Esophagus mucosa (tissue), 1 donor: ENCODE measurements around the gene AP4M1. TPM values are rescaled to one million over a fixed set of nuclear protein-coding genes. Genes with fewer than 3 reads are reported as not detected.
A peak's percentile ranks its signal among the peaks of the same experiment; 100 is the strongest.
"Not testable (repeated sequence)": the region's sequence is repeated elsewhere in the genome, so short reads cannot be mapped to it uniquely, and the experiment has no call there.

ENCODE experiments used
- ATAC-seq: fragments of 200-7000 bp; cut with Tn5 transposase; one replicate; pipeline ENCODE4 v1.9.1; 2020
- total RNA-seq: library from RNA; stranded (reverse); gene quantifications from one replicate; pipeline ENCODE4 v1.2.4, GENCODE V29; 2023
- donor health status: DM: yes; HTN: yes; CAD: no.

AP4M1 gene
- total RNA-seq, 1 donor from 2014 or later = 15.1 TPM

GRCh38 chr7:100132697-100133151 is 31.3 kb downstream of the AP4M1 start:
- ATAC-seq = peak; percentile 62

GRCh38 chr7:100137851-100138760 is 36.7 kb downstream of the AP4M1 start:
- peak; percentile 43 for ATAC-seq

DNA sequence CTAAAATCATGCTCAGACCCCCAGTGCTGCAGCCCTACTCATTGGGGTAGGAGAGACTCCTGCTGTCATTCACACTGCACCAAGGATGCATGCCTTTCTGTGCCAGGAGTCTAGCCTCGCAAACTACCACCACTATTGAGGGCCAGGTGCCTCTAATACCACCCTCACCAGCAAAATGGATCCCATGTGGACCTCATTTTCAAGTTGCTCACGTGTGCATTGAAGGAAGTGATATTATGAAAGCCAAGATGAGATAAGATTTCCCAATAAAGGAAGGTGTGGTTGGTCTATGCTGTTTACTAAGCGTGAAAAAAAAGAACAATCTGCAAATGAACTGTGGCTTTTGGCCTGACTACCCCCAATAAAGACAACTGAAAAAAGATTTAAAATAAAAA is 40.1 kb downstream of the AP4M1 start:
- no peak for ATAC-seq

GRCh38 chr7:100142461-100142860 is 41.0 kb downstream of the AP4M1 start:
- no peak for ATAC-seq

DNA sequence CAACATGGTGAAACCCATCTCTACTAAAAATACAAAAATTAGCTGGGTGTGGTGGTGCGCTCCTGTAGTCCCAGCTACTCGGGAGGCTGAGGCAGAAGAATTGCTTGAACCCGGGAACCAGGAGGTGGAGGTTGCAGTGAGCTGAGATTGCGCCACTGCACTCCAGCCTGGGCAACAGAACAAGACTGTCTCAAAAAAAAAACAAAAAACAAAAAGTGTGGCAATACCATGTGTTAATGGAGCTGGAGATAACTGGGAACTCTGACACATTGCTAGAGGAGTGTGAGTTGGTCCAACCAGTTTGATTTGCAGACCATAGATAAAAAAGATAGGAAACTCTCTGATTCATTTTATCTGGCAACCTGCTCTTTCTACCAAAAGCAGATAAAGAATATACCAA is 44.9 kb downstream of the AP4M1 start:
- ATAC-seq = not testable (repeated sequence)

GRCh38 chr7:100147278-100147677 is 45.8 kb downstream of the AP4M1 start:
- no peak for ATAC-seq

- peak; percentile 3 for ATAC-seq
These were observed 46.7 kb downstream of the AP4M1 start for GRCh38 chr7:100148225-100148558.

- ATAC-seq = peak; percentile 99
These were observed 47.3 kb downstream of the AP4M1 start, which contains the start of gene LAMTOR4 for GRCh38 chr7:100148559-100149328. TSS of gene LAMTOR4 (plus strand) at chr7:100148918. CDS start at chr7:100148973, 55 bp downstream.

DNA sequence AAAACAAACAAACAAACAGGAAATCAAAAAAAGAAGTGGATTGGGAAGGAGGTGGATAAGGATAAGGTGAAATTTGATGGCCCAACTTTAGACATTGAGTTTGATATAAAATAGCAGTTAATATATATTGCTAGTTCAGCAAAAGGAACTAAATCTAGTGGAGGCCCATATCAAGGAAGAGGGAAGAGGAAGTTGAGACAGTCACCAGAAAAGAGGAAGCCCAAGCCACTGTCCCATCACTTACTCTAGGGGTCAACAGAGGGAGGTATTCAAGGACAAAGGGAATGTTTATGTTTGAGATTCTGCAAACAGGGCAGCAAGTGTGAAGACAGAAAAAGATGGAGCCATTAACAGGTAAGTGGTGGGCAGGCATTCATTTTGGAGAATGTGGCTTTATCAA is 51.0 kb downstream of the AP4M1 start:
- ATAC-seq = no peak

GRCh38 chr7:100152937-100153666 is 51.7 kb downstream of the AP4M1 start:
- no peak for ATAC-seq

DNA sequence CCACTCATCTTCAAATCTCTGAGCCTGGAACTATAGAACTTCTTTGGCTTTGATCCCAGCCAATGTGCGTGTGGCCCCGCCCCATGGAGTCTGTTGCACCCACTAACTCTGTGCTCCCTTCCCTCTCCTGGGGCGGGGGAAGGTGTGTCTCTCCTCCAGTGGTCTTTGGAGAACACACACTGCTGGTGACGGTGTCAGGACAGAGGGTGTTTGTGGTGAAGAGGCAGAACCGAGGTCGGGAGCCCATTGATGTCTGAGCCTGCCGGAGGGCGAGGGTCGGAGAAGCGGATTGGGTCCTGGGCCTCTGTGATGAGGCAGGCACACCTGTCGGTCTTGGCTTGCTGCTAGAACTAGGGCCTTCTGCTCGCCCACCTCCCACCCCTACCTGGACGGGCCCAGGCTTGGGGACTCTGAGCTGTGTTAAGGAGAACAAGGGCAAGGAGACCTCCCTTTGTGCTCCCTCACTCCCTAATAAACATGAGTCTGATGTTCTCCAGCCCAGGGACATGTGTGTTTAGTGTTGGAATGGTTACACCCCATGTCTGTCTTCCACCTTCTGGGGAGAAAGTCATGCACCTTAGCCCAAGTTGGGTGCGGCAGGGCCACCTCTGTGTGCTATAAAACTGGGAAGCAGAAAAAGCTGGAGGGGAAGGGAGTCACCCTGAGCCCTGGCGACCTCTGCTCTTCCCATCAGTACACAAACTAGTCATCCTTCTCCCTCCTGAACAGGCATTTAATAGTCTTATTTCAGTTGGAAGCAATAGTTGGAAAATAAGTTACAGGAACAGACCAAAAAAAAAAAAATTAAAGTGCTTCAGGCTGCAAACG is 52.5 kb downstream of the AP4M1 start:
- no peak for ATAC-seq

- no peak for ATAC-seq
These were observed 53.4 kb downstream of the AP4M1 start for GRCh38 chr7:100154651-100155491.

GRCh38 chr7:100155553-100156317 is 54.3 kb downstream of the AP4M1 start:
- no peak for ATAC-seq

- no peak for ATAC-seq
These were observed 55.1 kb downstream of the AP4M1 start for GRCh38 chr7:100156331-100157068.

- no peak for ATAC-seq
These were observed 55.6 kb downstream of the AP4M1 start for GRCh38 chr7:100157069-100157333.

DNA sequence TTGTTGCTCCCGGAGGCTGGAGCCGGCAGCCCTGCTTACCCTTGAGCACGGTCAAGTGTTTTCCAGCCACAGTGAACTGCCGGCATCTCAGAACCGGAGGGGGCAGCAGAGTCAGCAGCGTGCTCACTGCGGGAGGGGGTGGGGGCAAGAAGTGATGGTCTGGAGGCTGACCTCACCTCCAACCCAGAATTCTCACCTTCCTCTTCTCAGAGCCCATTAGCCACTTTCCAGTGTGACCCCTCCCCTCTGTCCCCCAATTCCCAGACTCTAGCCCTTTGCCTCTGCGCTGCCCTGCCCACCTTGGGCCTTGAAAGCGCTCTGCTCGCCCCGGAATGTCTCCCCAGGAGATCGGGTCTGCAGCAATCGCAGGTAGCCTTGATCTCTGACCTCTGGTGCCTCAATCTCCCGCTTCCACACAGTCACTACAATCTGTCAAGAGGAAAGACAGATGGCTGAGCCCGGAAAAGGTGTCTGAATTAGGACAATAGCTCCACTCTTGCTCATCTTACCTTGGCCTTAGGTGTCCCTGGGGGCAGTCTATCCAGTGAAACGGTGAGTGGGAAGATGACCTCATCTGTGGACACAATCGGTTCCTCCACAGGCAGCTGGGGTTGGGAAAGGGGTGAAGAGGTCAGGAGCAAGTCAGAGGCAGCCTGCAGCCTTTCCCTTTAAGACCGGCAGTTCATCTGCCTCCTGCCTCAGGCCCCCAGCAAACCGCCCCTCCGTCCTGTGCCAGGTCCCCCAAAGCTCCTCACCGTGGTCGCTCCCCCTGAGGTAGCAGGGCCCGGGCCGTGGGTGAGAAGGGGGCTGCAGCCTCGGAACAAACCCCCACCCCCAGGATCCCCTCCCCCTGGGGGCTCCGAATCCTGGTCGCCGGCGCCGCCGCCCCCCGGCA is 56.1 kb downstream of the AP4M1 start:
- ATAC-seq = peak; percentile 77
